Tibial nerve (tissue), 4 donors: ENCODE data around the gene PABPN1L.
A peak's percentile ranks its signal among the peaks of the same experiment; 100 is the strongest.

Source experiments
- CTCF ChIP-seq, 5 experiments: fragments of 200-600 bp in 3 of 5; fragments of 450-650 bp in 2 of 5; sonication (generic) in 3 of 5; IDR thresholded peaks; one replicate each; pipeline ENCODE4 v1.5.1; 2016 to 2019; ENCODE audit warnings: antibody characterized with exemption in 5 of 5, mild to moderate bottlenecking in 3 of 5, moderate library complexity in 2 of 5
- EP300 ChIP-seq, 2 donors: sonication (generic); formaldehyde crosslinking; IDR thresholded peaks; one replicate each; pipeline ENCODE4 v1.6.1; 2017; ENCODE audit warnings: antibody characterized with exemption in 2 of 2, mild to moderate bottlenecking in 1 of 2
- POLR2A ChIP-seq, 2 donors: fragments of 450-650 bp; IDR thresholded peaks; one replicate each; pipeline ENCODE4 v1.6.1; 2017; ENCODE audit warnings: antibody characterized with exemption in 2 of 2, mild to moderate bottlenecking in 2 of 2, moderate library complexity in 2 of 2

- TF ChIP-seq CTCF (IDR thresholded peaks at IDR 0.05) (no peak), EP300 (IDR thresholded peaks at IDR 0.05) (peak in 1 of 2 donors; percentile 21), POLR2A (IDR thresholded peaks at IDR 0.05) (no peak)
These were observed 48.4 kb upstream of the PABPN1L start for GRCh38 chr16:88914750-88915368.
